HG03095 (cell line): ENCODE data around the gene BAG5.

Experiments used
- ATAC-seq: cut with Tn5 transposase; IDR thresholded peaks from one replicate; pipeline ENCODE4 v1.9.1; 2021; ENCODE audit warnings: moderate library complexity; ENCODE audit not compliant: unreplicated experiment

BAG5 gene

DNA sequence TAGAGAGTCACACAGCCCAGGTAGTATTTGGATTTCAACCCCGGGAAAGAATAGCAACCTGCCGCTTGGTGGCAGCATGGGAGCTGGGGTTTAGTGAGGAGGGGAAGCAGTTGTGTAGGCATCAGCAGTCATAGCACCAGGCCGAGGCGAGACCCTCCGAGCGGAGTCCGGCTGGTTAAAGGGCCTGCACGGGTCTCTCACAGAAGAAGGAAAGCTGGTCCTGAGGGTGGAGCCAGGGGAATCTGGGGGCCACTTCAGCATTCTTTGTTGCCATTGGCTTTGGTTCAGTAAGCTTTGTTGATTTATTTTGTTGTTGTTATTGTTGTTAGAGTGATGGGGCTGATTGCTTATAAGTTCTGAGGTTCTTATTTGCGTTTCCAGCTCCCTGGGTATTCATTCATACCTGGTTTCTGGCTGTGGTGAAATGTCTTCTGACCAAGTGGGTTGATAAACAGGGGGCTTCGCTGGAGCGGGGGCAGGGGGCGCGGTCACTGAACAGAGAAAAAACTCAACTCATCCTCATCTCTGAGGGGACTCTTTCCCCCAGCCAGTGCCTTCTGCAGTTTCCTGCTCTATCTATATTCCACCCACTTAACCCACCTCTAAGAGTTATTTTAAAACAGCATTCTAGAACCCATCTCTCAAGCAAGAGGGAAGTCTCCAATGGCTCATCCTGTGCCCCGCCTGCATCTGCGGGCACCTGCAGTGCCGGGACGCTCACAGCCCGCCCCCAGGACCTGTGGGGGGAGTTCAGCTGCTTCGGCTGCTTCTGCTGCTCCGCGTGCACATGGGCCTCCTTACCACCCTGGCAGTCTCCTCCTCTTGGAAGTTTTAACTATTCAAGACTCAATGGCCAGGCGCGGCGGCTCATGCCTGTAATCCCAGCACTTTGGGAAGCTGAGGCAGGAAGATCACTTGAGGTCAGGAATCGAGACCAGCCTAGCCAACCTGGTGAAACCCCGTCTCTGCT is 51.4 kb downstream of the BAG5 start:
- ATAC-seq = no peak

DNA sequence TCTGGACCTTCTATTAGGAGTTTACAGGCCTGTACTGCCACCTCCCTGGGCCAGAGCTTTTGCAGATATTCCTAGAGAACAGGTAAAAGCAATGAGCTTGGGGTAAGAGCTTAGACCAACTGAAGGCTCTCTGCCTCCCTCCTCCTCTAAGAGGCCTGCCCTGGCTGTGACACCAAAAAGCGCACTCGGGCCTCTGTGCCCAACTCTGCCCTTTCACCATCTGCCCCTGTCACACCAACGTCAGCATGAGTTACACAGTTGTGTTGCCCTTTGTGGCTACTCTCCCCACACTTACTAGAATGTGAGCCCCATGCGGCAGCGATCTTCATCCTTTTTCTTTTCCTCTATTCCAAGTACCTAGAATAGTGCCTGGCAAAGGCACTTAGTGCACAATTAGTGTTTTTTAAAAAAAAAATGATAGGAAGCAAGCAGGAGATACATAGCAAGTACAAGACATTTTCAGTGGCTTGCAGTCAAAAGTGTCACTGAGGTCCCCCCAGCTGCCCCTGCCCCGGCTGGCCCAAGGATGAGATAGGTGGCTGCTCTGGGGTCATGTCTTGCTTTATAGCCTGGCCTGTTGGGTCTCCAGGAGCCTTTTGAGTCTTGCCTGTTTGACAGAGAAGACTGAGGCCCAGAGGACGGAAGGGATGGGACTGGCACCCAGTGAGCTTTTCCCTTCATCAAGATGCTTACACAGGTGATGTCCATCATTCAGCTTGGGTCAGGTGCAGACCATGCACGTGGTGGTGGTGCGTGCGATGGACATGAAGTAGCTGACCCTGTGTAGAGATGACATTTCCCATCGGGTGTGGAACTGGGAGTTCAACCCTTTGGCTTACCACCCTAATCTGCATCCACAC is 52.4 kb downstream of the BAG5 start:
- ATAC-seq = no peak

DNA sequence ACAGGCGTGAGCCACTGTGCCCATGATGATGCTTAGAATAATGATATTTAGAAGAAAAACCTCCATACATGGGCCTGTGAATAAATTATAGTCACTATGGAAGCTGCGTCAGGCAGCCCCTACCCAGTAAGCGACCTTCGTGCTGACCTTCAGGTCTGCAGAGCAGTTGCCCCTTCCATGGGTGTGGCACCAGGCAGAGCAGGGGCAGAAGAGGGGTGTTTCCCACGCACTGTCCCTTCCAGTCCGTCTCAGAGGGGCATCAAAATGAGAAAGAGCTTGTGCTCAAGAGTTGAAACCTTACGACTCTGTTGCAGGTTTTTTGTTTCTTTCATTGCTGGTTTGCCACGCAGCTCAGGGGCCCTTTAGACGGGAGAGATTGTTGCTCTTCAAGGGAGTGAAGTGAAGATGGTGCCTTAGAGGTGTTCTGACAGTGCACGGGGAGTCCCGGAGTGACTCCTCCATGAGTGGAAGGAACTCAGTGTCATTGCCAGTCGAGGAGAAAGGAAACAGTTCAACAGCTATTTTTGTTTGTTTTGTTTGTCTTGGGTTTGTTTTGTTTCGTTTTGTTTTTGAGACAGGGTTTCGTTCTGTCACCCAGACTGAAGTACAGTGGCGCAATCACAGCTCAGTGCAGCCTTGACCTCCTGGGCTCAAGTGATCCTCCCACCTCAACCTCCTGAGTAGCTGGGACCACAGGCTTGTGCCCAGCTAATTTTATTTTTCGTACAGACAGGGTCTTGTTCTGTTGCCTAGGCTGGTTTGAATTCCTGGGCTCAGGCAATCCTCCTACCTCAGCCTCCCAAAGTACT is 53.7 kb downstream of the BAG5 start:
- no peak for ATAC-seq

DNA sequence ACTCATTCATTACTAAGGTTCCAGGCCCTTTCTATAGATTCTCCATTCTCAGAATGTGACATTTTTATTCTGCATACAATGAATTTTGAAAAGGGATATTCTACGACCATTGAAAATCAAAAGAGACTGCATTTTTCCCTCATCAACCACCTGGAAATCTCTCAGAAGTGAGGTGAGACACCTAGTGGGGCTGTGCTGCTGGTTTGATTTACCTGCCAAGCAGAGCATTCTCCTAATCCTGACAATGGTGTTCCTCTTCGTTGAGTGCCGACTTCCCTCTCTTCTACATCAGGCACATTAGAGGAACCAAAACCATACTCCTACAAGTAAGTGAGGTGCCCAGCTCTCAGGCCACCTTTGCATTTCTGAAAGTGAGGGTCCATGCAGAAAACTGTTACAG is 54.7 kb downstream of the BAG5 start:
- ATAC-seq = no peak
